Activated gamma-delta T cell treated with anti-CD3 and anti-CD28 coated beads, Interleukin-2, amount 50 U/mL, for 16 hours (primary cell): Measurements from ENCODE around the gene ARHGEF10L.

Source experiments
- DNase-seq: peaks from one replicate; pipeline ENCODE4 v3.0.0-alpha.2; 2020; ENCODE audit warnings: low read depth

Gene ARHGEF10L

DNA sequence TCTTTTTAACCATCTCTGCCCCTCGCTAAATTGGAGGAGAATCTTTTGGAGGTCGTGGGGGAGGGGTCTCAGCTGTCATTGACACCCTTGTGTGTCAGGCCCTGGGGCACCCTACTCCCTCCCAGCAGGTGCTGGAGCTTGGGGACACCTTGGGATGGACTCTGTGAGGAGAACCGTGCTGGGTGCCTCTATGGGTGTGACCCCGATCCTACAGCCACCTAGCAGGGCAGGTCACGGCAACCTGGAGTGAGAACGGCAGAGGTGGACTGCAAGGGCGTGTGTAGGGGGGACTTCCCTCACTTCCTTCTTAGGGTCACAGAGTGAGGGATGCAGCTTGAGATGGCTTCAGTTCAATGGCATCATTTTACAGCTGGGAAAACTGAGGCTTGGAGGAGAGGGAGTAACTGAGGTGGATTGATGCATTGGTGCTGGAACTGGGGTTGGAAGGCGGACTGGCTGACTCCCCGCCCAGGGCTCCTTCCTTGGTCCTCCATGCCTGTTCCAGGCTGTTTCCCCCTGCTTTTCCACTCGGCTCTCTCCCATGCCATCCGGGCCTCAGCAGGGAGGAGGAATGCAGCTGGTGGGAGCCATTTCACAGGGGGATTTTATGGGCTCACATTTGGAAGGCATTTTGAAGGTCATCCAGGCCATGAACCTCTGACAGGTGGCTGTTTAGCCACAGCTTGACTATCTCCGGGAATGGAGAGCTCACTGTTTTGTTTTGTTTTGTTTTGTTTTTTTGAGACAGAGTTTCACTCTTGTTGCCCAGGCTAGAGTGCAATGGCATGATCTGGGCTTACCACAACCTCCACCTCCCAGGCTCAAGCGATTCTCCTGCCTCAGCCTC is 18.8 kb upstream of the ARHGEF10L start:
- no peak for DNase-seq

DNA sequence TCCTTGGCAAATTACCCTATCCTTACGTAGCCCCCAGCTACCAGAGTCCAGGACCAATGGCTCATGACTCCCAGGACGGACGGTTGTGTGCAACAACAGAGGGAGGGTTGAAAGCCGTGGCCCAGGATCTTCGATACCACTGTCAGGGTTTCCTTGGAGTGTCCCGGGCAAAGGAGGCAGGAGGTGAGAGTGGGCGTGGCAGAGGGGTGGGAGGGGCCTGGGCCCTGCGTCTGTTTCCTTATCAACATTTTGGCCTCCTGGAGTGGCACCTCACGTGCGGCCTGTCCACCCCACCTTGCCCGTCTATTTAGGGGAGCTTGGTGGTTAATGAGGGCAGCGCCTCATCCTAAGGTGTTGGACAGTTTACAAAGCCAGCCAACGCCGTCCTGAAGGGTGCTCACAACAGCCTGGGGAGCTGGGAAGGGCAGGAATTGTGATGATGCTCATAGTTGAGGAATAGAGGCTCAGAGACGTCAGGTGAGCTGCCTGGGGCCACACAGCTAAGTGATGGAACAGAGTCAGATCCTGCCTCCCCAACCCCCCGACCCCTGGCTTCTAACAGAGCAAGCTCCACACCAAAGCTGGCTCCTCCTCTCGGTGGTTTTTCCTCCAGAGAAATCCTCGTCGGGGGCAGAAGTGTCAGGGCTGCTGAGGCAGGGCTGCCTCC is 17.4 kb upstream of the ARHGEF10L start:
- no peak for DNase-seq

DNA sequence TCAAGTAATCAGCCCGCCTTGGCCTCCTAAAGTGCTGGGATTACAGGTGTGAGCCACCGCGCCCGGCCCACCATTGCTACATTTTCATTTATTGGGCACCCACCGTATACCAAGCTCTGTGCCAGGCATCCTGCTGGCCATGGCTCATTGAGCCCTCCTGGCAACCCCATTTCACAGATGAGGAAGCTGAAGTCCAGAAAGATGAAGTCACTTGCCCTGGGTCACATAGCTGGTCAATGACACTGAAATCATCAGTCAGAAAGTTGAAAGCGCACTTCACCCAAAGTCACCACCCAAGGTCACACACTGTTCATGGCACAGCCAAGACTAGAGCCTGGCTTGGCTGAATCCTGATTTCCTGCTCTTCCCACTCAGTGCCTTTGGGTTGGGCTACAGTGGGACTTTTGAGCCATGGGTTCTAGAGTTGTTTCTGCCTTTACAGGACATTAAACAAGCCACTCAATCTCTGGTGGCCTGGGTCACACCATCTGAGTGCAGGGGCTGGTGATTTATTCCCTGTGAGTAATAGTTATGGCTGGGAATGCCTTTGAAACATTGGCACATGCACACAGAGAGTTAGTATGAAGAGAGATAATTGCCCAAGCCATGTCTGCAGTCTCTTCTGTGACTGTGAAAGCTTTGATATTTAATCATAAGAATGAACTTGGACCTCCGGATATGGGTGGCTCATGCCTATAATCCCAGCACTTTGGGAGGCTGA is 16.0 kb upstream of the ARHGEF10L start:
- no peak for DNase-seq

DNA sequence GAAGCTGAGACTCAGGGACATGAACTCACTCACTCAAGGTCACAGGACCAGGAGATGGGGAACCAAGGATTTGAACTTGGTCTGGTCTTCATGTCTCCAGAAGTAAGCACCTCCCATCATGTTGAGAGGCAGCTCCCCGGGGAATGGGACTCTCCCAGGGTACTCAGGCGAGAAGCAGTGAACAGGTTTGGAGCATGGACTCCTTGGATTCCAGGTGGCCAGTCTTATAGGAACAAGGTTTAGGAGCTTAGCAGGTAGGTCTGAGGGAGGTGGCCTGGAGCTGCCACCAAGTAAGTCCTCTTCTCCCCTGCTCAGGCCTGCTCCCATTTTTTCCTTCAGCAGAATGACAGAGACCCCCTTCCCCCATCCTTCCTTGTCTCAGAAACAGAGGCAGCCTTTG is 14.9 kb upstream of the ARHGEF10L start:
- no peak for DNase-seq

DNA sequence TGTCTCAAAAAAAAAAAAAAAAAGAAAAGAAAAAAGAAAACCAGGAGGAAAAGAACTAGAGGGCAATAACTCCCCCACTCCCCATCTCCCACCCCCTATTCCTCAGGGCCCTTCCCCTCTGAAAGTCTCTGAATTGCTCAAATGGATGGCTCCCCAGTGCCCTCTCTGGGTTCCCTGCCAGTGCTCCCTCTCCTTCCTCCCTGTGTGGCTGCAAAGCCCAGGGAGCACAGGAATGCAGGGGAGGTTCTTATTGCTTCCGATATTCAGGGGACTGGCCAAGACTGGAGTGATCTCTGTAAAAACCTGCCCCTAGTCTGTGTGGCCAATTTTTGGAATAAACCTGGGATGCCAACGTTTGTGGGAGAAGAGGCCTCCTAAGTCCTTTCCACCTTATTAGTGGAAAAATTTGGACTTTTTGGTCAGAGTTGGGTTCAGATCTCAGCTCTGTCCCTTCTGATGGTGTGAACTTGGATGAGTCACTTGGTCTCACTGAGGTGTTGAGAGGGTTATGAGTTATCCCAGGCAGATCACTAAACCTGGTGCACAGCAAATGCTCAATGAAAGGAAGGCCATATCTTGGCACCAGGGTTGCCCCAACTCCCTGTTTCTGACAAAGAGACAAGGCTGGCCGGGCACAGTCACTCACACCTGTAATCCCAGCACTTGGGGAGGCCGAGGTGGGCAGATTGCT is 13.4 kb upstream of the ARHGEF10L start:
- no peak for DNase-seq

DNA sequence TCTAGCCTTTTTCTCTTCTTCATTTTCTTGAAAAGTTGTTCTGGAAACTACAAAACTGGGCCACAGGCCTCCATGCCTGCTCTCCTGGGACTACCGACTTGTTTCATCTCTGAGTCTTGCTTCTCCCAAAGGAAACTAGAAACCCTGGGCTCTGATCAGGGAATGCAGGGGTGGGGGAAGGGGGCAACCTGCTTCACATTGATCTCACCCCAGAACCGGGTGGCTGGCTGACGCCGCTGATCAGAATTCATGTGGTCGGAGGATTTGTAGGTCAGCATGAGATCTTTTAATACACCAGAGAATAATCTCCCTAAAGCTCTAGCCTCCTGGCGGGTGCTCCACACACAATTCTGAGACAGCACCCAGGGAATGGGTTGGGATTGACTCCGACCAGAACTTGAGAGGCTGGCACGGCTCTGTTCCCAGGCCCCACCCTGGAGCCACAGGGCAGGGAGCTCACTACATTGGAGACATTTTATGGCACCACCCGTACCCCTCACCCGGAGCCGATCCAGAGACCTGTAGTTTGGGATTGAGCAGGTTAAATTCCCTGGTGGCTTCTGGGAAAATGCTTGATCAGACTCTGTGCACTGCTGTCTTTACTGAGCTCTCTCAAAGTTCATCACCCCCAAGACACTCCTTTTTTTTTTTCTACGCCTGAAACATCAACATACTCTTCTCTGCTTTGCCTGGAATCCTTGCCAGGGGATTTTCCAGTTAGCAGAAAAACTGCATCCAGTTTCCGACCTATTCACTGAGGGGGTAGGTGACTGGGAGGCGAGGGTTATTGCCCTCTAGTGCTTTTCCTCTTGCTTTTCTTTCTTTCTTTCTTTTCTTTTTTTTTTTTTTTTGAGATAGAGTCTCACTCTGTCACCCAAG is 12.2 kb upstream of the ARHGEF10L start:
- DNase-seq, result no peak

DNA sequence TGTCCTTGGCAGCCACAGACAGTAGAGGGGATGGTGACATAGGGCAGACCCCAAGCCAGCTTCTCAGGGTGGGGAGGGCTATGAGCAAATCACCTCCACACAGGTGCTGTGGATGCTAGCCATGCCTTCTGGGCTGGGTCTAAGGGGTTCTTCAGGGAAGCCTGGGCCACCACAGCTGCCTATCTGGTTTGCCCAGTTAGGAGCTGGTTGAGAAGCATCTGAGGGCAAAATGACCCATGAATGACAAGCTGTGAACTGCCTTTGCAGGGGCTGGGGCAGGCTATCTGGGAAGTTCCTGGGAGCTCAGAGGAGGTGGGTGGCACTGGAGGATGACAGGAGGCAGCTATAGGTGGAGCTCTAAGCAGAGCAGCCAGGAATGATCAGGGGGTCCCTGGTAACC is 10.1 kb upstream of the ARHGEF10L start:
- no peak for DNase-seq

DNA sequence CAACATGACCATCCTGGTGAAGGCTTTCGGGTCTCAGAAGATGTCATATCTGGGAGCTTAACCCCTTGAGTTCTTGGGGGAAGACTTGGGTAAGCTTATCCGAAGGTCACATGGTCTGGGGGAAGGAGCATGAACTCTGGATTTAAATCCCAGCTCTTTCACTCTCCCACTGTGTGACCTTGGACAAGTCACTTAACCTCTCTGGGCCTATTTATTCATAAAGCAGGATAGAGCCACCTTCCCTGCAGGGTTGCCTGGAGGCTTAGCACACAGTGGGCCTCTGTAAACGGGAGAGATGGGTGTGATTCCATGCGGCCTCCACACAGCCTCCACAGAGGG is 8.2 kb upstream of the ARHGEF10L start:
- no peak for DNase-seq

DNA sequence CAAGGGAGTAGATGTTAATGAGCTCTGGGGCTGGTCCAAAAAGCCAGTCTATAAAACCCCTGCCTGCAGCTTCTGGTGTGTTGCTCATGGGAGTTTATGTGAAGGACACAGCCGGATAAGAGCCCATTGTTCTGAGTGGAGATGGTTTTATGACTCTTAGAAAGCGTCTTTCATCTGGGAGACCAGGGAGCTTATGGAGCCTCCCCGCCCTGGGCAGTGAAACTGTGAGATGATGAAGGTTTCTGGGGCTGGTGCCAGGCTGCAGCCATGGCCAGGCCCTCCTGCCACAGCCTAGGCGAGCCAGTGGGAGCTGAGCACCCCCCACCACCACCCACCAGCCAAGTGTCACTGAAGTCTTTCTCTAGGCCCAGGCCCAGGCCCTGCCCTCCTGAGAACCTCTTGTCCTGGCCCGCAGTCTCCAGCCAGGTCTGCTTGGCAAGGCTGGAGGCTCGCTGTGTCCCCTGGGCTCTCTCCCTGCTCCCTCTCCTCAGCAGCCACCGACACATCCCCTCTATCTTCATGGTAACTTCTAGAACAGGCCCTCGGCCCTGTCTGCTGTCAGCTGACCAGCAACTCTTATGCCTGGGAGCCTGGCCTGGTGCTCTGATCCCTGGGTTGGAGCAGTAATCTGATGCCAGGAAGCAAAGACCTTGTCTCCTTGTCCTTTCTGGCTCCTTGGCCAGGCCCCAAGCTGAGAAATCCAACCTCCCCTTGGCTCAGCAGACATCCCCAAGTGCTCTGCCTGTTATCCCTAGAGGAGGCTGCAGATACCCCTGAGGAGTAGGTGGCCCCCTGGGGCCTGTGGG is 7.6 kb upstream of the ARHGEF10L start:
- DNase-seq, result no peak

DNA sequence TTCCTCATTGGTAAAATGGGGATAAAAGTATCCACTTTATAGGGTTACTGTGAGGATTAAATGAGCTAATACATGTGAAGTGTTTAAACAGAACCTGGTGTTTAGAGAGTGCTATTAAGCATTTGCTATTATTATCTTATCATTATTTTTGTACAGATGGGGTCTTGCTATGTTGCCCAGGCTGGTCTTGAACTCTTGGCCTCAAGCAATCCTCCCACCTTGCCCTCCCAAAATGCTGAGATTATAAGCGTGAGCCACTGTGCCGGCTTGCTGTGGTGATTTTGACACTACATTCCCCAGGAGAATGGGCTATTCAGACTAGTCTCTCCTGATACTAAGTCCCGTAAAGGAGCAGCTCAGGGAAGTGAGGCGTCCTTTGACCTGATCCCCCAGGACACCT is 6.3 kb upstream of the ARHGEF10L start:
- DNase-seq, result no peak

DNA sequence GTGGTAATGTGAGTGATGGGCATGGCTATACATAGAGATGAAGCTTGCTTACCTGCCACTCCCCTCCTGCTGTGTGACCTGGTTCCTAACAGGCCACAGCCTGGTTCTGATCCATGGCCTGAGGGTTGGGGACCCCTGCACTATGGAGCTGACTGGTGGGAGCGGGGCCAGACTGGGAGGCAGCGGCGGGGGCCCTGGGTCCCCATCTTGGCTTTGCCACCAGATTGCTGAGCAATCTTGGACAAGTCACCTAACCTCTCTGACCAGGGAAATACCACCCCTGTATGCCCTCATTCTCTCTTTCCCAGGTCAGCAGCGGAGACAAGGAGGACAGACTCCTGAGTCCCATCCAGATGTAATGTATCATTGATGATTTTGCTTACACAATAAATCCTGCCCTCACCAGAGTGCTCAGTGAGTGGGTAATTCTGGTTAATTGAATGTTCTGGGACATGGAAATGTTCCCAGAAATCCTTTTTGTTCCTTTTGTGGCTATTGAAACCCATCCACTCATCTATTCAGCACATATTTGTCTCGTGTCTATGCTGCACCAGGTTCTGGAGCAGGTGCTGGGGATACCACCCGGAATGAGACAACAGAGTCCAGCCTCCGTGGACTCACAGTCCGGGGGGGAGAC is 4.1 kb upstream of the ARHGEF10L start:
- no peak for DNase-seq

DNA sequence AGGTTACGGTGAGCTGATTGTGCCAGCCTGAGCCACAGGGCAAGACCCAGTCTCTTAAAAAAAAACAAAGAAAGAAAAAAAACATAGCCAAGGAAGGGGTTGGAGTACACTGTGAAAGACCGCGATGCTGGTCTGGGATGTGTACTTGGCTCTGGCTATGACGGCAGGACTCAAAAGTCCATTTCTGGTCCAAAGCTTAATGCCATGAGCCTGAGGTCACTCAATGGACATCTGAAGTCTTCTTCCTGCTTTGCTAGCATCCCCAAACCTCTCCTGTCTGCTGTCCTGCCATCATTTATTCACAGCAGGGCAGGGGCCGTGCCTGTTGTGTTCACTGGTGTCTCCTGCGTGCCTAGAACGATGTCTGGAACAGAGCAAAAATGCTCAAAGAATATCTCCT is 1.5 kb upstream of the ARHGEF10L start:
- no peak for DNase-seq

DNA sequence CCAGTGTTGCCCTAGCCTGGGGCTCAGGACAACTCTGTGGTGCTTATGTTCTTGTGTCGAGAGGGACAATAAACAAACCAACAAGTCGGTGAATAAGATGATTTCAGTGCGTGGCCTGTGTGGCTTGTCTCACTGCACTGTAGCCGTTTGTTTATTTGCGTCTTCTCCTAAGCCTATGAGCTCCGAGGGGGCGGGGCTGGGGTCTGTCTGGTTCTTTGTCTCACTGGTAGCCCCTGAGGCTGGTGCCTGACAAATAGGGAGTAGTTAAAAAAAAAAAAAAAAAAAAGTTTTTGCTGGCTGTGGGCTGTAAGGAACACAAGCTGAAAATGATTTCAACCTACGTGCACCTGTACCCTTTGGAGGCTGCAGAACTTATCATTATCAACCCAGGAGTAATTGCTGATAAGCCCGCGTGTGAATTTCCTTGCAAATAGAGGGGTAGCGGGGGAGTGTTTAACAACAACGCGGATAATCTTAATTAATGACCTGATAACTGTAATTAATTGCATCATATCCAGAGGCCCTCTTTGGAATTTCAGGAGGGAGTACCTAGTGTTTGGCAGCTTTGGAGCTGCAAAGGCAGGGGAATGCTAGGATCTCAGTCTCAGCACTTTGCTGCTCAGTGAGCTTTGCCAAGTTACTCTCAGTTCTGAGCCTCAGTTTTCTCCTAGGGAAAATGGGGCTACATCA is 925 bp upstream of the ARHGEF10L start:
- no peak for DNase-seq

DNA sequence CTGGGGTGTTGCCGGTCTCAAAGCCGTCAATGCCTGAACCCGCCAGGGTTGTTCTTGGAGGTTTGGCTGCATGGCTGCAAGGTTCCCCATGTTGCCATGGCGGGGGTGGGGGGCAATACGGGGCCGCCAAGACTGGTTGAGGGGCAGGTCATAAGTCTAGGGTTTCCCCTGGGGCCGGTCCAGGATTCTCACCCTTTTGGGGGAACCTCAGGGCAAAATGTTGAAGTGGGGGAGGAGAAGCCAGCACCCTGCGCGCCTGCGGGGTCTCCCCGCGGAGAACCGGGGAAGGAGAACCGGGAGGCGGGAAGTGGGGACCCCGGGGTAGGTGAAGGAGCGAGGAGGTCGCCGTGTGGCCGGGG is 401 bp upstream of the ARHGEF10L start:
- no peak for DNase-seq

DNA sequence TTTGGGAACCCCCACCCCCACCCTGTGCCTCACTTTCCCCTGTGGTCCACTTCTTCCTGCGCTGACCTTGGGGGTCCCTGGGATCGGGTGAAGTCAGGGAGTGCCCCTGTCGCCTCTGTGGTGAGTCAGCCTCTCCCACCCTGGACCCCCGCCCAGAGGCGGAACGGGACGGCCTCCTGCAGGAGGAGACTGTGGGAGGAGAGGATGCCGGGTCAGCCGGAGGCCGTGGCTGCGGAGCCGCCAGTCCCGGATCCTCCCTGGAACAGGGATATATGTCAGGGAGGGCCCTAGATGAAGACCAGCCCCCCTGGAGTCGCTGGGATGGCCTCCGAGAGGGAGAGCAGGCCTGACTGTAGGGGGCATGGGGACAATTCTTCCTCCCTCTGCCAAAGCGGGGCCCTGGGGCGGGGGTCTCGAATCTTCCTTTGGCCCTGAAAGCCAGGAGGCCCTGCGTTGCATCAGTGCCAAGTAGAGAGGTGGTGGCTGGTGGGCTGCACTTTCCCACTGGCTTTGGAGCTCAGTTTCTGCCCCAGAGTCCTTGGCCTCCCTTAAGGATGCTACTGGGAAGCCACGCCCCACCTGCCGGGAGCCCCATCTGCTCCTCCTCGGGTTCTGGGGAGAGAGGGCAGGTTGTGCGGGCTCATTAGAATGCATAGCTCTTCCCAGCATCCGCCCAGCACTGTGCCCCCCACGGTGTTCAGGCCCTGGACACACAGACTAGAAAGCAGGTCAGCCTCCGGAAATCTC is 930 bp downstream of the ARHGEF10L start:
- no peak for DNase-seq

DNA sequence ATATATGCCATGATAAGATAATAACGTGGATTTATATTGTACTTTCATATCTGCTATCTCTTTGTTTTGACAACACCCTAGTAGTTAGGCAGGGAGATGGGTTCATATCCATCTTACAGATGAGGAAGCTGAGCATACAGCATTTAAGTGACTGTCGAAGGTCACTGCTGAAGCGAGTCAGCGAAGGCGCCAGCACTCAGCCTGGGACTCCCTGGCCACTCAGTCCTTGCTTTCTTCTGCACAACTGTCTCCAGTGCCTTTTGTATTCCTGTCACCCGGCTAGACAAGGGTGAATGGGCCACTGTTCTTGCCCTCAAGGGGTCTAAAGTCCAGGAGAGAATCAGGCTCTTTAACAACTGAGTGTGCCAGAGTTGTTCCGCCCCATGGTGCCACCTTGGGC is 3.1 kb downstream of the ARHGEF10L start:
- no peak for DNase-seq

DNA sequence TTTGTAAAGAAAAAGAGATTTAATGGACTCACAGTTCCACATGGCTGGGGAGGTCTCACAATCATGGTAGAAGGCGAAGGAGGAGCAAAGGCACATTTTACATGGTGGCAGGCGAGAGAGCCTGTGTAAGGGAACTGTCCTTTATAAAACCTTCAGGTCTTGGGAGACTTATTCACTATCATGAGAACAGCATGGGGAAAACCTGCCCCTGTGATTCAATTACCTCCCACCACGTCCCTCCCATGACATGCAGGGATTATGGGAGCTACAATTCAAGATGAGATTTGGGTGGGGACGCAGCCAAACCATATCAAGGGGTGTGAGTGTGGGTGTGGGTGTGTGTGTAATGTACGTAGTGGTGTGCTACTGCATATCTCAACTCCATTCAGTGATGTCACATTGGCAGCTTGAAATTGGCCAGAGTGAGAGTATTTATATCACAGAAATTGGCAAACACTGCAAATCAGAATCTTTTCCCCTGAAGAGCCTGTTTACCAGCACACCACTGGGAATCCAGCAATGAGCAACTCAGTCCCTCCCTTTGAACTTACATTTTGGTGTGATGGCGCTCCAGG is 5.4 kb downstream of the ARHGEF10L start:
- DNase-seq, result no peak

DNA sequence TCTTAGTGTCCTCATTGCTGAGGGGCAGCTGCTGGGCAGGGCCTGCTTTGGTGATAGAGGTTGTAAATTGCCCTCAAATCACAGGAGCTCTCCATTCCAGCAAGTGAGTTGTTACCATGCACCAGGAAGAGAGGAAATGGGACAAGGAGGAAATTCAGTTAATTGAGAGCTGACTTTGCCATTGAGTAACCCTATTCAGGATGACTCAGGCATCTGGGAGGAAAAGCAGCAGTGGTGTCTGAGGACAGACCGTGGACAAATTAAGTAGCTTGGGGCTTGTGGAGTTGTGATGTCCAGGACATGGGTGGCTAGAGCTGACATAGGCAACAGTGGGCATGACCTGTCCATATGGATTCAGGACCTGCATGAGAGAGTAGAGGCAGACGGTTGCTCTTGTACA is 5.9 kb downstream of the ARHGEF10L start:
- DNase-seq, result no peak
